Stimulated activated naive CD8-positive, alpha-beta T cell treated with anti-CD3 and anti-CD28 coated beads, Interleukin-15, Interleukin-2, amounts not matched to agents 100 ng/mL and 50 ng/mL, for 24 hours (primary cell): ENCODE measurements around the gene CAMTA1.
A peak's percentile ranks its signal among the peaks of the same experiment; 100 is the strongest.

Experiments
- H3K27ac Mint-ChIP-seq: one replicate; pipeline ENCODE4 v1.8.0; 2021; ENCODE audit warnings: mild to moderate bottlenecking, mixed read lengths
- H3K27me3 Mint-ChIP-seq: one replicate; pipeline ENCODE4 v1.8.0; 2021; ENCODE audit warnings: mixed read lengths
- H3K36me3 Mint-ChIP-seq: one replicate; pipeline ENCODE4 v1.8.0; 2021; ENCODE audit warnings: low read depth, mixed read lengths
- H3K4me1 Mint-ChIP-seq: one replicate; pipeline ENCODE4 v1.8.0; 2021; ENCODE audit warnings: low read depth, mixed read lengths
- H3K4me3 Mint-ChIP-seq: one replicate; pipeline ENCODE4 v1.8.0; 2021; ENCODE audit warnings: mild to moderate bottlenecking, mixed read lengths
- H3K9me3 Mint-ChIP-seq: one replicate; pipeline ENCODE4 v1.8.0; 2021; ENCODE audit warnings: mixed read lengths

The CAMTA1 gene

DNA sequence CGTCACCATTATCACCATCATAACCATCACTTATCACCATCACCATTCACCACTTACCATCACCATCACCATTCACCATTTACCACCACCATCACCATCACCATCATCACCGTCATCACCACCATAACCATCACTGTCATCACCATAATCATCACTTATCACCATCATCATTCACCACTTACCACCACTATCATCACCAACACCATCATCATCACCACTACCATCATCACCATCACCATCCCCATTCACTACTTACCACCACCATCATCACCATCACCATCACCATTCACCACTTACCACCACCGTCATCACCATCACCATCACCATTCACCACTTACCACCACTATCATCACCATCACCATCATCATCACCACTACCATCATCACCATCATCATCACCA, 151.8 kb downstream of the CAMTA1 start:
- H3K27ac Mint-ChIP-seq = no peak overlapping the region
- H3K36me3 Mint-ChIP-seq = no peaks in the 10 kb centered on the region
- peaks cover 5% of the 10 kb centered on the region for H3K27me3 Mint-ChIP-seq
- H3K4me3 Mint-ChIP-seq = no peak overlapping the region
- no peaks in the 10 kb centered on the region for H3K4me1 Mint-ChIP-seq
- H3K9me3 Mint-ChIP-seq = no peaks in the 10 kb centered on the region

DNA sequence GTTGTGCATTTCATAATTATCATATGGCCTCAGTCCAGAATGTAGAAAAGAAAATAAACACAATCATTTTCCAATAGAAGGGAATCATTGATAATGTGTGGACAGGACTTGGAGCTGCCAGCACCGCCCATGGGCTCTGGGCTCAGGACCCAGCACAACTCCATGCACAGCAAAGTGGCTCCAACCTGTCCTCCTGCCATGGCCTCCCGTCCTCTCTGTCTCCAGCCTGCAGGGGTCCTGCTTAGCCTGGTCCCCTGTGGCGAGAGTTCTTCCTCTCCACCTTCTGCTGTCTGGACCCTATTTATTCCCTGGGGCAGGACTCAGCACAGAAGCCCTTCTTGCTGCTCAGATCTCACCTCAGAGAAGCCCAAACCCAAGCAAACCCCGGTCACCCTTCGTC, 154.1 kb downstream of the CAMTA1 start:
- H3K4me3 Mint-ChIP-seq = no peak overlapping the region
- no peaks in the 10 kb centered on the region for H3K4me1 Mint-ChIP-seq
- no peaks in the 10 kb centered on the region for H3K36me3 Mint-ChIP-seq
- no peaks in the 10 kb centered on the region for H3K9me3 Mint-ChIP-seq
- H3K27me3 Mint-ChIP-seq = no peaks in the 10 kb centered on the region
- no peak overlapping the region for H3K27ac Mint-ChIP-seq

DNA sequence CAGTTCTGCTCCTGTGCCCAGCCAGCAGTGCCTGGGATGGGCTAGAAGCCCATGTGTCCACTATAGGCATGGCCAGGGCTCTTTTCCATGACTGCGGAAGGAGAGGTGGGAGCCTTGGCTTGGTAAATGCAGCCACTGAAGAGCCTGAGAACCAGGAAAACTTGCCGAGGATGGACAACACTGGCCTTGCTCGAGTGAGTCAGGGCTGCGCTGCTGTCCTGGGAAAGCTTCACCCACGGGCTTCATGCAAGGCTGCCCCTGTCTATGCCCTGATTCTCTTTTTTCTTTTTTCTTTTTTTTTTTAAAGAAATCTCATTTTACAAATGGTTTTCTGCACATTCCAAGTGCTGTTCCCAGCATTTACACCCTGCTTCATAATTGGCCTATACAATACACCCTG, 156.5 kb downstream of the CAMTA1 start:
- no peaks in the 10 kb centered on the region for H3K36me3 Mint-ChIP-seq
- no peak overlapping the region for H3K27ac Mint-ChIP-seq
- peaks cover 3% of the 10 kb centered on the region for H3K27me3 Mint-ChIP-seq
- no peaks in the 10 kb centered on the region for H3K4me1 Mint-ChIP-seq
- no peaks in the 10 kb centered on the region for H3K9me3 Mint-ChIP-seq
- no peak overlapping the region for H3K4me3 Mint-ChIP-seq

DNA sequence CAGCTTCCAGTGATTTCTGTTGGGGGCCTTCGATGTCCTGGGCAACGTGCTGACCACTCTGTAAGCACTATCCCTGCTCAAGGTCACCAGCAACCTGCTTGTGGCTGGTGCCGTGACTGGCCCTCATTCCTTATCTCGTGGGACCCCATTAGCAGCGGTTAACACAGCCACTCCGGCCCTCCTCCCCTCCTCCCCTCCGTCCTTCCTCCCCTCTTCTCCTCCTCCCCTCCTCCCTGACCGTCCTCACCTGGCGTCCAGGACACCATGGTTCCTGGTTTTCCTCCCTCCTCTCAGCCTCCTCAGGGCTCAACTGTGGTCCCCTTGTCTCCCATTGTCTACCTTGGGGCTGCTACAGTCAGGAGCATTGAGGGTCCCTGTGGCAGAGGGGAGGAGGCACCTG, 157.7 kb downstream of the CAMTA1 start:
- Mint-ChIP-seq H3K36me3 (no peaks in the 10 kb centered on the region), H3K9me3 (no peaks in the 10 kb centered on the region), H3K4me1 (no peaks in the 10 kb centered on the region)

DNA sequence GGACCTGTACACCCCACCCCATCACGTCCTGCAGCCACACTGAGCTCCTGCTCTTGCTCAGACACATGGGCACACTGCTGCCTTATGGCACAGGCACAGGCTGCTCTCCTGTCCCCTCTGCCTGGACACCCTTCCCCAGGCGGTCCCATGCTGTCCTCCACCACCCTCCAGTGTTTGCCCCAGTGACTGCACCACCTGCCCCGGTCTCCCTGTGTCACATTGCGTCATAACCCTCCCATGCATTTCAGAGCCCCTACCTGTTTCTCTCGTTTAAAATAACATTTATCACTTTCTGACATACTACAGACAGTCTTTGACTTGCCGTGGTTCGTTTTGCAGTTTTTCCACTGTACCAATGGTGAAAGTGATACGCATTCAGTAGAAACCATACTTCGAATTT, 159.2 kb downstream of the CAMTA1 start:
- Mint-ChIP-seq H3K9me3 (no peaks in the 10 kb centered on the region), H3K4me1 (peaks cover 10% of the 10 kb centered on the region), H3K4me3 (no peak overlapping the region), H3K36me3 (no peaks in the 10 kb centered on the region), H3K27ac (no peak overlapping the region), H3K27me3 (peaks cover 3% of the 10 kb centered on the region)

More for the DNA sequence above, 157.7 kb downstream of the CAMTA1 start:
- Mint-ChIP-seq H3K4me3 (no peak overlapping the region), H3K27me3 (peaks cover 3% of the 10 kb centered on the region), H3K27ac (no peak overlapping the region)

DNA sequence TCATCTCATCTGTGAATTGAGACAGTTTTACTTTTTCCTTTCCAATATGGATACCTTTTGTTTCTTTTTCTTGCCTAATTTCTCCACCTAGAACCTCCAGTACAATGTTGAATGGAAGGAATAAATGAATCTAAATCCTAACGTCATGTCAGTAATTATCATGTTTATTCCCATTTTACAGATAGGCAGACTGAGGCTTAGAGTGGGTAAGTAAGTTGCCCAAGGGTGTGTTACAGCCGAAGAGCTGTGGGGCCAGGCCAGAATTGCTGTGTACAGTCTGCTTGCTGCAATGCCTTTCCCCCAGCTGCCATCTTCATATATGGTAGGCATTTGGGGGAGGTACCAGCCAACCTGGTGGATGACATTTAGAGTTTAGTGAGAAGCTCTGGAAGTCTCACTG, 162.7 kb downstream of the CAMTA1 start:
- H3K4me1 Mint-ChIP-seq = peaks cover 13% of the 10 kb centered on the region
- no peaks in the 10 kb centered on the region for H3K9me3 Mint-ChIP-seq
- H3K36me3 Mint-ChIP-seq = no peaks in the 10 kb centered on the region
- no peak overlapping the region for H3K4me3 Mint-ChIP-seq
- no peak overlapping the region for H3K27ac Mint-ChIP-seq
- H3K27me3 Mint-ChIP-seq = peaks cover 3% of the 10 kb centered on the region

DNA sequence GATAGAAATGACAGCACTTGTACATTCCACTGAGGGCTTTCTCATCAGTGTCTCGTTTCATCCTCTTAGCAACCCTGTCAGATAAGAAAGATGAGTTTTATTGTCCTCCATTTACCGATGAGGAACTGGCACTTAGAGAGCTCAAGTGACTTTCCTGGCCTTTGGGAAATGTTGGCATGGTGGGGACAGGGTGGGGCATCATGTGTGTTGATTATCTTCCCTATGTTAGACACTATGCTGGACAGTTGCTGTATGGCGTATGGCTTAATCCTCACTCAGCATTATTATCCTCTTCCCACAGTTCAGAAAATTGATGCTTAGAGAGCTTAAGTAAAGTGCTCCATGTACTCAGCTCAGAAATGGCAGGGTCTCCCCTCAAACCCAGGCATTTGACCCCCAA, 163.2 kb downstream of the CAMTA1 start:
- Mint-ChIP-seq H3K27ac (peak overlapping the region; percentile 28), H3K36me3 (no peaks in the 10 kb centered on the region), H3K4me3 (no peak overlapping the region), H3K4me1 (peaks cover 13% of the 10 kb centered on the region), H3K27me3 (peaks cover 3% of the 10 kb centered on the region), H3K9me3 (no peaks in the 10 kb centered on the region)

DNA sequence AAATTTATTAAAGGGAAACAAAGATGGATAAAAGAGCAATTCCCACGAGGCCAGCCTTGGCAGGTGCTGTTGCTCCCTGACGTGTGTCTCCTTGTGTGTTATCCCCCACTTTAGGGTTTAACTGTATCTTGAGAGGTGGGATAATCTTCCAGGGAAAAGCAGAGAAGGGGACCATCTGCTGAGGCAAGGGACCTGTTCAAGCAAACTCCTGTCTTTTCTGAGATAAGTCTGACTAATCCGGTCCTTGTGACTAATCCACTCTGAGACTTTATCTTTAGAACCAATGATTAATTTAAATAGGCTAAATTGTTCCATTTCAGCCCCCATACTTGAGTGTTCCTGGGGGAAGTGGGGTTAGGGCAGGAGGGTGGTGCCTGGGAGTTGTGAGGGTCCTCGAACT, 163.6 kb downstream of the CAMTA1 start:
- peaks cover 13% of the 10 kb centered on the region for H3K4me1 Mint-ChIP-seq
- H3K4me3 Mint-ChIP-seq = no peak overlapping the region
- H3K27ac Mint-ChIP-seq = peak overlapping the region; percentile 28
- H3K27me3 Mint-ChIP-seq = peaks cover 3% of the 10 kb centered on the region
- H3K9me3 Mint-ChIP-seq = no peaks in the 10 kb centered on the region
- no peaks in the 10 kb centered on the region for H3K36me3 Mint-ChIP-seq

DNA sequence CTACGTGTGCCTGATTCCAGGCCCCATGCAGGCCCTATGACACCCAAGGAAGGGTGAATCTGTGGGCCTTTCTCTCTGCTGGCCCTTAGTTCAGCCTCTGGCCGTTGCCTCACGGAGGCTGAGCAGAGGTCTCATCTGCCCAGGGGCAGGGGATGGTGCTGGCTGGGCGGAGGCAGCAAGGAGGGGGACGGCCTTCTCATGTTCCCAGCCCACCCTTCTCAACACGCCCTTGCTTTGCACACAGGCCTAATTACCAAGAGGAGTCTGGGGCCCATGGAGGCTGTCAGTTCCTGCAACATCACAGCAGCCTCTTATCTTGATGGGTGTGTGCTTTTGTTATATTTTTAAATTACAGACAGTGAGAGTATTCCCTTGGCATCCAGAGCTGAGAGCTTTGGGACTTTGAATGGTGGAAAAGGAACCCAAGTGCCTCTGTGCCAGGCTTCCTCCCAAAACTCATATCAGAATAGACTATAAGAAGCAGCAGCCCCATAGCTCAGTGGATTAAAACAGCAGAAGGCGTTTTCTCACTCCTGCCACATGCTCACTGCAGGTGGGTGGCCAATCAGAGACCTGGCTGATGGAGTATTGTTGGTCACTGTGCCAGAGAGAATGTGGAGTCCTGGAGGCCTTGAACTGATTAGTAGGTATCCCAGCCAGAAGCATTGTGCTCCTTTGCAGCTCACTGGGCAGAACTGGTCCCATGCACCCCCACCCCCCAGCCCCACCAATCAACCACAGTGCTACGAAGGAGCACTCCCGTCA, 164.9 kb downstream of the CAMTA1 start:
- H3K4me3 Mint-ChIP-seq = no peak overlapping the region
- H3K36me3 Mint-ChIP-seq = no peaks in the 10 kb centered on the region
- H3K27me3 Mint-ChIP-seq = peaks cover 3% of the 10 kb centered on the region
- no peaks in the 10 kb centered on the region for H3K9me3 Mint-ChIP-seq
- H3K27ac Mint-ChIP-seq = no peak overlapping the region
- H3K4me1 Mint-ChIP-seq = peaks cover 13% of the 10 kb centered on the region

DNA sequence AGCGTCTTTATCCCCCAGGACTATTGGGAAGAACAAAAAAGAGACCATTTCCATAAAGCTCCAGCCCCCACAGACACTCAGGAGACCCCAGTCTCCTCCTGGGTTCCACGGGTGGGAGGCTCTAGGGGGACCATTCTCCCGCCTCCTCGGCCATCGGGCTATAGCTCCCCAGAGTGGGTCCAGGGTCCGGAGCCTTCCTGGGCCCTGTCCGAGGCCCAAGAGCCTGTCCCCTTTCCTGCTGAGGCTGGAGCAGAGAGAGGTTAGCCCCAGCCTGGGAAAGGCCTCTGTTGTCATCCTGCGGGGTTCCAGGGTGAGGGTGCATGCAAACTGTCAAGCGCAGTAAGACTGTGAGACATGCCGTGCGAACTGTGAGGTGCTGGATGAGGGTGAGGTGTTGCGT, 166.3 kb downstream of the CAMTA1 start:
- H3K4me1 Mint-ChIP-seq = peaks cover 13% of the 10 kb centered on the region
- H3K4me3 Mint-ChIP-seq = no peak overlapping the region
- H3K9me3 Mint-ChIP-seq = no peaks in the 10 kb centered on the region
- no peaks in the 10 kb centered on the region for H3K36me3 Mint-ChIP-seq
- no peak overlapping the region for H3K27ac Mint-ChIP-seq
- no peaks in the 10 kb centered on the region for H3K27me3 Mint-ChIP-seq

DNA sequence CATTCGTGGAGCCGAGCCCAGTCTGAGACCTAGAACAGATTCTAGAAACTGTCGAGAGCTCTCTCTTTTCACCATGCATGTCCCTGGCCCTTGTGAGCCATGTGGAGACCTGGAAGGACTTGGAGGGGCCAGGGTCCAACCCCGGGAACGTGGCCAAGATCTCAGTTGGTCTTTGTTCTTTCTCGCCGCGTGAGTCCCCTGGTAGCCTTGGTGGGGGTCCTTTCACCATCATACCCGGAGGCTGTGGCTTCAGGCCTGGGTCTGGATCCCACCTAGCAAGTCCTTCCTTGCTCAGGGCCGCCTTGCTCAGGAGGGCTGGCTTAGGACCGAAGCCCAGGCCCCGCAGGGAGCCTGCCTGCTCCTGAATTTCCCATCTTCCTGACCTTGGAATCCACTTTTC, 168.0 kb downstream of the CAMTA1 start:
- Mint-ChIP-seq H3K27ac (no peak overlapping the region), H3K9me3 (no peaks in the 10 kb centered on the region), H3K36me3 (no peaks in the 10 kb centered on the region), H3K4me3 (no peak overlapping the region), H3K27me3 (no peaks in the 10 kb centered on the region), H3K4me1 (peaks cover 13% of the 10 kb centered on the region)

DNA sequence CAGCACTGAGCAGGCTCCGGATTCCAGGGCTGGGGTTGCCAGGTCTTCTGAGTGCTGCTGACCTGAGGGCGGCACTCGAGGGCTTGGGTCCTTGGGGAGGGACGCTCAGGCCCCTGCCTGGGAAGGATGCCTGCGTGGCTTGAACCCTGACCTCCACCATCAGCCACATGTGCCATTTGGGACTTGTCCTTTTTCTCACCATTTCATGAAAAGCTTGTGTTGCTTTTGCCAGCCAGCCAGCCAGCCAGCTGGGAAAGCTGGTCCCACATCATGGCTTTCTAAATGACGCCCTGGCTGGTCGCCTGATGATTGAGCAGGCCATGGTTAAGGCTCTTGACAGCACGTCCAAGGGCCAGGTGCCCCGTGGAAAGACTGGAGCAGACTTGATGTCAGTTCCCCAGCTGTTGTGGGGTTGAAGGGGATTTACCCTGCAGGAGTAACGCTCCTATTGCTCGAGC, 168.7 kb downstream of the CAMTA1 start:
- H3K9me3 Mint-ChIP-seq = no peaks in the 10 kb centered on the region
- no peak overlapping the region for H3K4me3 Mint-ChIP-seq
- H3K4me1 Mint-ChIP-seq = peaks cover 8% of the 10 kb centered on the region
- H3K27me3 Mint-ChIP-seq = no peaks in the 10 kb centered on the region
- no peak overlapping the region for H3K27ac Mint-ChIP-seq
- H3K36me3 Mint-ChIP-seq = no peaks in the 10 kb centered on the region

DNA sequence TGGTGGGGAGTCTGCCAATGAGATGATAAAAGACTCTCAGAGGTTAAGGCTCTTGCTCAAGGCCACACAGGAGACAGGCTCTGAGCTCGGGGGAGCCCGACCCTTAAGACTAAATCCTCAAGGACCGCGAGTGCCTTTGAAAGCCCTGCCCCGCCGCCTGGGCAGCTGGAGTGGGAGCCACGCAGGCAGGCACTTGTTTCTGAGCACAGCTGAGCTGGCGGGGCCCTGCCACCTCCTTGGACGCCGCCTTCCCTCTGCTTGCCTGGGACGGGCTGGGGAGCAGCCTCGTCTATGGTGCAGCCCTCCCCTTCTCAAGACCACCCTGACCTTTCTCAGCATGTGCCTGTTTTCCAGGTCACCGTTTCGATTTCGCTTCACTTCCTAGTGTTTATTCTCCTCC, 169.3 kb downstream of the CAMTA1 start:
- Mint-ChIP-seq H3K9me3 (no peaks in the 10 kb centered on the region), H3K27ac (no peak overlapping the region), H3K36me3 (no peaks in the 10 kb centered on the region), H3K4me1 (peaks cover 1% of the 10 kb centered on the region), H3K27me3 (no peaks in the 10 kb centered on the region), H3K4me3 (no peak overlapping the region)

DNA sequence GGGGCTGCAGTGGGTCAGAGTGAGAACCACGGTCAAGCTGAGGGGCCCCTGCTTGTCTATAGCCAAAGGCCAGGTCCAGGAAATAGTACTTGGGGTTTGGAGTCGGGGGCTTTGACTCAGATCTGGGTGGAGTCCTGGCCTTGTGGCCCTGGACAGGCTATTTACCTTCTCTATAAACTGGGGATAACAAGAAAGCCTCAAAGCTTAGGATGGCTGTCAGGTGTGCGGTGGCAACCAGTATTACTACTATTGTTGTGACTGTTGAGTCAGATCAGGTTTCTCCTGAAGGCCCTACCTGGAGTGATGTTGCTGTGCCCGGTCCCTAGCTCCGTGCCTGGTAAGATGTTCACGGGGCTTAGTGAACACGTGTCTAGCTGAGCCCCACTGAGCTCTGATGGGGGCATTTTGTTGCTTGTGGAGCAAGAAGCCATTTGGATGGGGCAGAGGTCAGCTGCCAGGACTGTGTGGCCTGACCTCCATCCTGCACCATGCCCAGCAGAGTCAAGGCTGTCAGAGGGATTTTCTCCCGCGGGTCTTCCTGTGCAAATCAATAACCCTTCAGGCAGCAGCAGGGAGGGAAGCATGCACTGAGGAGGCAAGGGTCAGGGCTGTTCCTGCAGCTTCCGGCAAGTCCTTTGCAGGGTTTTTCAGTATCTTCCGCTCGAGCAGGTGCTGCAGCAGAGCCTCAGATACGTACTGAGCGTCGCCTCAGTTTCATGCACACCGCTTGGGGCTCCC, 170.3 kb downstream of the CAMTA1 start:
- Mint-ChIP-seq H3K36me3 (no peaks in the 10 kb centered on the region), H3K27me3 (peaks cover 2% of the 10 kb centered on the region), H3K4me3 (no peak overlapping the region), H3K4me1 (no peaks in the 10 kb centered on the region), H3K9me3 (no peaks in the 10 kb centered on the region), H3K27ac (no peak overlapping the region)

DNA sequence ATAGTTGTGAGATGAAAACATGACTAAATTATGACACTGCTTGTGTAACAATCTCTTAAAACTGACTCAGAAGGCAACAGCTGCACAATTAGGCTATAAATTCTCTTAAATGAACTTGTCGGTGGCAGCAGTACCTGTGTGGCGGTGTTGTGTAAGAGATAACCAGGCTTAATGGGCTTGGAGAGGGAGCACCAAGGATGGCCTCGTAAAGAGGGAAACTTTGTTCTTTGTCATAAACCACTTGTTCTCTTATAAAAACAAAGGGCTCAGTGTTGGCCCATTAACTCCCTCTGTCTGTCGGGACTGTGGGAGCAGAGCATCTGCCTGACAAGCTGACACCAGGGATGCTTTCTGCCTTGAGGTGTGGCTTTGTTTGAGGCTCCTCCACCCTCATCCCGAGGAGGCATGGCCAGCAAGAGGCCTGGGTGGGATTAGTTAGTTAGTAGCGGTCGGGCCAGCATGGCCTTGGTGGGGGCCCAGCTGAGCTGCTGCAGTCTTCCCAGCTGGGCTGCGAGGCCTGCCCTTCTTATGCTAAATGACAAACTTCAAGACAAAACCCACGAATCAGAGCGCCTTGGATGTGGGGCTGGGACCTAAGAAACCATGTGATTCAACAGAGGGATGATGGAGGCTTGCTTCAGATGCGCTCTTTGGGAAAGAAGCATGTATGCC, 171.4 kb downstream of the CAMTA1 start:
- Mint-ChIP-seq H3K9me3 (no peaks in the 10 kb centered on the region), H3K4me1 (peaks cover 4% of the 10 kb centered on the region), H3K4me3 (no peak overlapping the region), H3K27me3 (peaks cover 9% of the 10 kb centered on the region), H3K27ac (no peak overlapping the region), H3K36me3 (no peaks in the 10 kb centered on the region)
